Loucy (cell line): ENCODE measurements around the gene CALCB.

ENCODE experiments used
- H2AFZ ChIP-seq: fragments of 200-600 bp; sonication (generic); 2 replicates; pipeline ENCODE4 v1.6.0; 2016; ENCODE audit warnings: antibody characterized with exemption, mild to moderate bottlenecking, low read length, moderate library complexity
- H3F3A ChIP-seq: fragments of 200-600 bp; 2 replicates; pipeline ENCODE4 v1.6.0; 2016; ENCODE audit warnings: antibody characterized with exemption, low read depth, mild to moderate bottlenecking
- H3K27me3 ChIP-seq: fragments of 200-600 bp; sonication (generic); 2 replicates; pipeline ENCODE4 v1.6.1; 2014; ENCODE audit warnings: low read length, mild to moderate bottlenecking; ENCODE audit not compliant: insufficient read depth, poor library complexity, severe bottlenecking
- H3K36me3 ChIP-seq: fragments of 200-600 bp; sonication (generic); 2 replicates; pipeline ENCODE4 v1.6.1; 2016; ENCODE audit warnings: low read length; ENCODE audit not compliant: insufficient read depth
- H3K4me1 ChIP-seq: fragments of 200-600 bp; sonication (generic); 2 replicates; pipeline ENCODE4 v1.5.1; 2014; ENCODE audit warnings: low read length, mild to moderate bottlenecking; ENCODE audit not compliant: insufficient read depth, poor library complexity, severe bottlenecking
- H3K4me2 ChIP-seq: fragments of 200-600 bp; sonication (generic); 2 replicates; pipeline ENCODE4 v1.6.0; 2014; ENCODE audit warnings: antibody characterized with exemption, low read length, low read depth, mild to moderate bottlenecking; ENCODE audit not compliant: poor library complexity, severe bottlenecking
- H3K4me3 ChIP-seq: fragments of 200-600 bp; sonication (generic); 2 replicates; pipeline ENCODE4 v1.5.1; 2014; ENCODE audit warnings: low read length, mild to moderate bottlenecking, mixed read lengths; ENCODE audit not compliant: poor library complexity, severe bottlenecking
- H3K79me2 ChIP-seq: fragments of 200-600 bp; sonication (generic); 2 replicates; pipeline ENCODE4 v1.6.1; 2014; ENCODE audit warnings: low read length; ENCODE audit not compliant: insufficient read depth
- H3K9ac ChIP-seq: fragments of 200-600 bp; sonication (generic); 2 replicates; pipeline ENCODE4 v1.6.0; 2014; ENCODE audit warnings: mild to moderate bottlenecking, low read depth, low read length, moderate library complexity; ENCODE audit not compliant: poor library complexity, severe bottlenecking
- H3K9me2 ChIP-seq: fragments of 200-600 bp; sonication (generic); replicated peaks from 2 replicates; pipeline ENCODE4 v1.6.1; 2016; ENCODE audit warnings: low read depth, low read length, mixed read lengths
- H3K9me3 ChIP-seq: fragments of 200-600 bp; sonication (generic); 2 replicates; pipeline ENCODE4 v1.6.1; 2014; ENCODE audit warnings: mild to moderate bottlenecking, antibody characterized with exemption, low read length, low read depth; ENCODE audit not compliant: insufficient read depth
- H4K20me1 ChIP-seq: fragments of 200-600 bp; sonication (generic); 2 replicates; pipeline ENCODE4 v1.6.0; 2014; ENCODE audit warnings: antibody characterized with exemption, low read length, mild to moderate bottlenecking; ENCODE audit not compliant: insufficient read depth, poor library complexity, severe bottlenecking
- CTCF ChIP-seq: fragments of 200-600 bp; sonication (generic); conservative IDR thresholded peaks from 2 replicates; pipeline ENCODE4 v1.5.1; 2014; ENCODE audit warnings: mild to moderate bottlenecking, antibody characterized with exemption, low read length
- EZH2phosphoT487 ChIP-seq: fragments of 200-600 bp; IDR thresholded peaks from 2 replicates; pipeline ENCODE4 v1.6.1; 2018; ENCODE audit warnings: antibody characterized with exemption, mild to moderate bottlenecking, moderate library complexity, borderline replicate concordance

Gene CALCB

GRCh38 chr11:15123849-15124248 is 50.5 kb downstream of the CALCB start:
- no peak overlapping the region for H3K9ac ChIP-seq
- H3K9me2 ChIP-seq = no peaks in the 10 kb centered on the region
- H3K36me3 ChIP-seq = no peaks in the 10 kb centered on the region
- no peak overlapping the region for H2AFZ ChIP-seq
- no peaks in the 10 kb centered on the region for H4K20me1 ChIP-seq
- H3K27me3 ChIP-seq = no peaks in the 10 kb centered on the region
- peaks cover 6% of the 10 kb centered on the region for H3K4me1 ChIP-seq
- TF ChIP-seq CTCF (no peak), EZH2phosphoT487 (no peak)
- no peaks in the 10 kb centered on the region for H3F3A ChIP-seq
- H3K9me3 ChIP-seq = no peaks in the 10 kb centered on the region
- H3K4me2 ChIP-seq = no peak overlapping the region
- H3K4me3 ChIP-seq = no peak overlapping the region
- H3K79me2 ChIP-seq = no peaks in the 10 kb centered on the region

GRCh38 chr11:15124528-15124927 is 51.1 kb downstream of the CALCB start:
- Histone ChIP-seq H2AFZ (no peak overlapping the region), H4K20me1 (no peaks in the 10 kb centered on the region), H3K4me1 (peaks cover under 1% of the 10 kb centered on the region), H3K9ac (no peak overlapping the region), H3K4me2 (no peak overlapping the region), H3K9me3 (no peaks in the 10 kb centered on the region), H3K4me3 (no peak overlapping the region), H3F3A (no peaks in the 10 kb centered on the region), H3K27me3 (no peaks in the 10 kb centered on the region), H3K36me3 (no peaks in the 10 kb centered on the region), H3K9me2 (no peaks in the 10 kb centered on the region), H3K79me2 (no peaks in the 10 kb centered on the region)
- TF ChIP-seq EZH2phosphoT487 (no peak), CTCF (no peak)

GRCh38 chr11:15127341-15127740 is 53.9 kb downstream of the CALCB start:
- H3K9me2 ChIP-seq = no peaks in the 10 kb centered on the region
- TF ChIP-seq CTCF (no peak), EZH2phosphoT487 (no peak)
- H2AFZ ChIP-seq = no peak overlapping the region
- H3K79me2 ChIP-seq = no peaks in the 10 kb centered on the region
- H3K36me3 ChIP-seq = no peaks in the 10 kb centered on the region
- peaks cover 5% of the 10 kb centered on the region for H3K4me1 ChIP-seq
- no peaks in the 10 kb centered on the region for H3F3A ChIP-seq
- H4K20me1 ChIP-seq = no peaks in the 10 kb centered on the region
- no peak overlapping the region for H3K4me3 ChIP-seq
- no peak overlapping the region for H3K9ac ChIP-seq
- no peak overlapping the region for H3K4me2 ChIP-seq
- H3K9me3 ChIP-seq = no peaks in the 10 kb centered on the region
- H3K27me3 ChIP-seq = no peaks in the 10 kb centered on the region
